Stimulated activated CD8-positive, alpha-beta memory T cell treated with anti-CD3 and anti-CD28 coated beads, Interleukin-12 subunit alpha, Interleukin-12 subunit beta, amount 100 ng/mL, for 4 hours (primary cell): ENCODE results near the gene CKMT2.

ENCODE experiments used
- DNase-seq: peaks from one replicate; pipeline ENCODE4 v3.0.0-alpha.2; 2020; ENCODE audit warnings: low read depth

The CKMT2 gene

GRCh38 chr5:81308836-81309235, 75.7 kb downstream of the CKMT2 start:
- no peak for DNase-seq

DNA sequence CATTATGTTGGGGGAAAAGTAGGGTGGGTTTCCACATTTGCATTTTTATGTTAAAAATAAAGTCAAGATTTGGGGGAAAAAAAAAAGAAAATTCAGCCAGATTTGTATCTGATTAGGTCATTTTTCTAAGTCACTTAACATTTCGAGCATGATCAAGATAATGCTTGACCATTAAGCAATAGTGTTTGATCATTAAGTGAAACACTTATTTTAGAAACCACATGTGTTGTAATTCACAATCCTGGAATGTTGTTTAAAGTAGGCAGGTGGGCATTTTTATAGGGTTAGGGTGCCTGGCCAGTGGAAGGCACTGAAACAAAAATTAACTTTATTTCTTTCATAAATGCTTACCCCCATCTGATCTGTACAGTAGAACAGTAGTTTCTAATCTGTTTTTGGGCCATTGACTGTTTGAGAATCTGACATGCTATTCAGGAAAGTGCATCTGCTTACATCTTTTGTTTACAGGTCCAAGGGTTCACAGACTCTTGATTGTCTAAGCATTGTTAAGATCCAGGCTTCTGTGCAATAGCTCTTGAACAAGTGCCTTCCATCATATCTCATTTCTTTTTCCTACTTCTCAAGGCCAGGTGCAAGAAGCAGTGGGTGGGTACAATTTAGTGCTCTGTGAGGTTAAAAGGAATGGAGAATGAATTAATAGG, 77.4 kb downstream of the CKMT2 start:
- DNase-seq = no peak

- DNase-seq = no peak
These were observed 80.2 kb downstream of the CKMT2 start for GRCh38 chr5:81313278-81313677.

DNA sequence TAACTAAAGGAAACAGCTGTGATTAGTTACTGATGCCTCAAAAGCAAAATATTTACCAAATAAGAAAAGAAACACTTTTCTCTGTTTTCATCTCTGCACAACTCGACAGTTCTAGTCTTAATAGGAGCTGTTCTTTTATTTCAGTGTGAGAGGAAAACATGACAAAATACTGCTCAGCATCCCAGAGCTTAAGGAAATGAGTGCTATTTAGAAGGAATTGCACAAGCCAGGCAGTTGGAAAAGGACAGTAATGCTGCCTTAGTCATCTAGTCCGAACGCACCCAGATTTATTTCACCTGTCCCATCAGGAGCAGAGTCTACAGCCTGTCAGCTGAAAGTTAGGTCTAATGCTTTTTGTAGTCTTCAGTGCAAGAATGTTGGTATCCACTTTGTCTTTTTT, 80.6 kb downstream of the CKMT2 start:
- no peak for DNase-seq

- no peak for DNase-seq
These were observed 81.5 kb downstream of the CKMT2 start for GRCh38 chr5:81314581-81314980.

DNA sequence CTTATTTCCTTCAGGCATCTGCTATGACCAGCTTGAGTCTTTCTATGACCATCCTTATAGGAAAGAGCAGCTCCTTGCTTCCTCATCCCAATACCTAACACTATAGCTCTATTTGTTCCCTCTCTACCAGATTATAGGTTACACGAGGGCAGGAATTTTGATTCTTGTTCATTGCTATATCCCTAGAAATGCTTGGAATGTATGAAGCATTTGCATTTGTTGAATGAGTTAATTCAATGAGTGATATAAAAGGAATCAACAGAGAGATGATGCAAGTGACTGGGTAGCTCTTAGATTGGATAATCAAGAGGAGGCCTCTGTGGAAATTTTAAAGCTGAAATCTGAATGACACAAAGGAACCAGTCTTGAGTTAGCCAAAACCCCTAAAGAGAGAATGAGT, 82.2 kb downstream of the CKMT2 start:
- DNase-seq = no peak

DNA sequence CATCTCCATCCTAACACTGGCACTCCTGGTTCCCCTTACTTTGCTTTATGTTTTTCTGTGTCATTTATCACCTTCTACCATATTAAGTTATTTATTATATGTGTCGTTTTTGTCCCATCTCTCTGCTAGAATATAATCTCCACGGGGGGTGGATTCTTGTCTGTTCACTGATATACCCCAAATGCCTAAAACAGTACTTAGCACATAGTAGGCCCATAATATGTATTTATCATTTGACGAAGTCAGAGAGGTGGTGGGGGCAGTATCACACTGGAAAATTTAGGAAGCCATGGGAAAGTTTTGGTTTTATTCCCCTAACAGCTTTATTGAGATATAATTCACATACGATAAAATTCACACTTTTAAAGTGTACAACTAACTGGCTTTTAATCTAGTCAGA, 82.7 kb downstream of the CKMT2 start:
- no peak for DNase-seq
